Psoas muscle (tissue), 8 donors: ENCODE measurements around the gene ARHGEF7. TPM values are rescaled to one million over a fixed set of nuclear protein-coding genes. Genes with fewer than 3 reads are reported as not detected.

ENCODE experiments used
- ATAC-seq, 4 donors: fragments of 200-7000 bp; cut with Tn5 transposase; one replicate each; pipeline ENCODE4 v1.9.1; 2020; ENCODE audit warnings: moderate library complexity in 3 of 4, mild to moderate bottlenecking in 2 of 4
- DNase-seq, 2 donors: peaks; one replicate each; pipeline ENCODE4 v3.0.0-alpha.2; 2020
- H3K27ac ChIP-seq: fragments of 200-600 bp; one replicate; pipeline ENCODE4 v1.8.0; 2022
- H3K27me3 ChIP-seq, 3 donors: fragments of 200-600 bp in 1 of 3; one replicate each; pipeline versions ENCODE4 v1.6.1 to v1.8.0; 2013 to 2022; ENCODE audit warnings: low read length in 2 of 3, mild to moderate bottlenecking in 2 of 3, moderate library complexity in 1 of 3; ENCODE audit not compliant: insufficient read depth in 3 of 3
- H3K36me3 ChIP-seq, 2 donors: fragments of 200-600 bp in 1 of 2; one replicate each; pipeline versions ENCODE4 v1.6.1 to v1.8.0; 2013 to 2022; ENCODE audit warnings: low read depth in 1 of 2, mild to moderate bottlenecking in 1 of 2, moderate library complexity in 1 of 2; ENCODE audit not compliant: insufficient read depth in 1 of 2
- H3K4me1 ChIP-seq: fragments of 200-600 bp; one replicate; pipeline ENCODE4 v1.8.0; 2022
- H3K4me3 ChIP-seq: fragments of 200-600 bp; one replicate; pipeline ENCODE4 v1.8.0; 2022; ENCODE audit warnings: mild to moderate bottlenecking
- H3K9me3 ChIP-seq: fragments of 200-600 bp; one replicate; pipeline ENCODE4 v1.8.0; 2022
- WGBS, 3 donors: extraction: QIAGEN DNeasy Blood & Tissue Kit; methylation state at CpG; one replicate each; pipeline versions ENCODE4 v1.1.6 to v1.1.7; 2013; 5-methylcytosine and 5-hydroxymethylcytosine counted together
- intact Hi-C, 2 donors: fragments of 100-400 bp; cut with DNase I; formaldehyde crosslinking; loops; one replicate each; pipeline versions ENCODE4 v1.11.0 to v1.14.2; 2022
- polyA plus RNA-seq, 3 donors: library from polyadenylated mRNA; stranded (reverse); fragments of 200-250 nt; gene quantifications; one replicate each; pipeline ENCODE4 v1.2.3, GENCODE V29; 2013
- total RNA-seq, 4 donors: library from RNA; stranded (reverse); fragmentation: NEBNext Ultra II Directional in 2 of 4; extraction: Animal tissue kit (Norgen Biotek cat#: 25700) in 2 of 4; gene quantifications; one replicate each; pipeline versions ENCODE4 v1.2.1 to v1.2.4, GENCODE V29; 2021 to 2023
- TF ChIP-seq, protein P1 (sequence below): fragments of 200-600 bp; IDR thresholded peaks from one replicate; pipeline ENCODE4 v1.8.0; 2022; ENCODE audit warnings: antibody characterized with exemption
- donor health status: healthy with polysubstance abuse.
- donor health status: DM: no; HTN: no; CAD: no; lungs with moderate emphysema.
- donor health status: Bipolar disorder and iron deficiency.
- donor health status: healthy.
- donor health status: DM: yes; HTN: yes; CAD: no.
- donor health status: DM: no; HTN: no; CAD: no.
- donor health status: DM: no; HTN: no; CAD: no.
- donor health status: DM: yes; HTN: yes; CAD: no.

ARHGEF7 gene
- total and polyA plus RNA-seq, 7 donors, result 21.6 to 53.6 (median 46.8) TPM

DNA sequence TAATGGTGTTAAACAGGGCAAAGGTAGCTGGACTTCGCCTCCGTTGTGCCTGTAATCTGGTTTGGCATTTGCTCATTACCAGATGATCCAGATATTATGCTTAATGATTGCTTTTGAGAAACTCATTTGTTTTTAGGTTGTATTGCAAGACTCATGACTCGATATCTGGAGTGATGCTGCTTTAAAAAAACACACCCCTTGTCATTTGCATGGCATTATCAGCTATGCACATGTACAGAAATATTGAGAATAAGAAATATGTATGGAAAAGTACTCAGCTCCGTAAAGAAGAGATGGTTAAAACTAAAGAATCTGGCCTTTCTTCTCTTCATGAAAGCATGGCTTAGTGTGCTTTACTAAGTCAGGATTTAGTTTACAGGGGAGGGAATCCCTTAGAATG lies 95.0 kb downstream of the ARHGEF7 start:
- ATAC-seq, result no peak

DNA sequence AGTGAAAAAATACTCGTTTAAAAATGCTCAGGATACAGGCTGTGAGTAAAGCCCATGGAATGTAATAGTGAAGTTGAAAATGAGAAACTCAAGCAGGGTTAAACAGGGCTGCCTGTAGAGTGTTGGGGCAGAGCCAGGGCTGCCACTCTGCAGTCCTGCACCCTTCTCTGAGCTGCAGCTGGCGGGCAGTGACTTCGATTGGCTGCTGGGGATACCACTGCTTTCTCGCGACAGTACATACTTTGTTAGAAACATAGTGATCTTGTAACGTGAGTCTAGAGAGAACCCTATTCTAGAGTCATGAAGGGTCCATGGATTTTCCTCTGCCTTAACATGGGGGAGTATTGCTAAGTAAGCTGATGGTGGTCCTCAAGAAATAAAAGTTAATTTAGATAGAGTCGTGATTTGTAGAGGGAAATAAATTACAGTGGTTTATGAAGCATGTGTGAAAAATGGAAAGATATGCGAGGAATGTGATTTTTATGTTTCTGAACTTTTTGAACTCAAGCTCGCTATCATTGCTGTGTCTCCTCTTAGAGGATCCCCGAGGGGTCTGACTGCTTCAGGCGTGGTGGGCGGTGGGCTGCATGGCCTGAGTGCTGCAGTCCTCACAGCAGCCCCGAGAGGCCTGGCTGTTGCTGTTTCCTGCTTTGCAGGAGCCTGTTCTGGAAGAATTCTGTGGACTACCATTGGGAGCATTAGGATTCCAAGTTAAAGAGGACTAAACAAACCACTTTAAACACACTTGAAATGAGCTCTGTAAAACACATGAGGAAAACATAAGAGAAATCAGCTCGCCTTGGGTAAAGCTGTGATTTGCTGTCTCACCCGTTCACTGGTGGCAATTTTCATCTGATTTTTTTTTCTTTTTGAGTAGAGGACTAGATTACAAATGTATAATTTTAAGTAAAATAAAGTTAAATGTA lies 95.7 kb downstream of the ARHGEF7 start:
- Histone ChIP-seq H3K36me3 (no peaks in the 10 kb centered on the region), H3K9me3 (no peaks in the 10 kb centered on the region), H3K27ac (peak overlapping the region; percentile 36), H3K4me1 (peaks cover 80% of the 10 kb centered on the region), H3K4me3 (peak overlapping the region; percentile 17), H3K27me3 (no peaks in the 10 kb centered on the region)
- 21 to 39% (median 28%) methylated on average over 15 of the region's 15 CpGs for WGBS, 3 donors
- TF ChIP-seq, protein P1, sequence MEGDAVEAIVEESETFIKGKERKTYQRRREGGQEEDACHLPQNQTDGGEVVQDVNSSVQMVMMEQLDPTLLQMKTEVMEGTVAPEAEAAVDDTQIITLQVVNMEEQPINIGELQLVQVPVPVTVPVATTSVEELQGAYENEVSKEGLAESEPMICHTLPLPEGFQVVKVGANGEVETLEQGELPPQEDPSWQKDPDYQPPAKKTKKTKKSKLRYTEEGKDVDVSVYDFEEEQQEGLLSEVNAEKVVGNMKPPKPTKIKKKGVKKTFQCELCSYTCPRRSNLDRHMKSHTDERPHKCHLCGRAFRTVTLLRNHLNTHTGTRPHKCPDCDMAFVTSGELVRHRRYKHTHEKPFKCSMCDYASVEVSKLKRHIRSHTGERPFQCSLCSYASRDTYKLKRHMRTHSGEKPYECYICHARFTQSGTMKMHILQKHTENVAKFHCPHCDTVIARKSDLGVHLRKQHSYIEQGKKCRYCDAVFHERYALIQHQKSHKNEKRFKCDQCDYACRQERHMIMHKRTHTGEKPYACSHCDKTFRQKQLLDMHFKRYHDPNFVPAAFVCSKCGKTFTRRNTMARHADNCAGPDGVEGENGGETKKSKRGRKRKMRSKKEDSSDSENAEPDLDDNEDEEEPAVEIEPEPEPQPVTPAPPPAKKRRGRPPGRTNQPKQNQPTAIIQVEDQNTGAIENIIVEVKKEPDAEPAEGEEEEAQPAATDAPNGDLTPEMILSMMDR, result no peak
- intact Hi-C loops, result loop anchor here (5.0 to 10.0 kb wide), 2 partner anchors 44 to 296 kb away; partner anchors contain the start of gene ANKRD10 (in 1 of the 2)
- ATAC-seq (peak; percentile 60 to 71 (median 64)), DNase-seq (peak in 1 of 2 donors; percentile 70)

More for the DNA sequence above, 95.0 kb downstream of the ARHGEF7 start:
- WGBS, 3 donors, result 34 to 44% (median 38%) methylated on average over 4 of the region's 4 CpGs
- Histone ChIP-seq H3K27ac (peak overlapping the region; percentile 19), H3K4me1 (peaks cover 75% of the 10 kb centered on the region), H3K27me3 (no peaks in the 10 kb centered on the region), H3K36me3 (peaks cover 0 to 6% of the 10 kb centered on the region in 2 donors), H3K4me3 (peak overlapping the region; percentile 17), H3K9me3 (no peaks in the 10 kb centered on the region)
- intact Hi-C loops, result loop anchor here (5.0 to 10.0 kb wide), 2 partner anchors 43 to 295 kb away; partner anchors contain the start of gene ANKRD10 (in 1 of the 2)
- DNase-seq, result no peak
- TF ChIP-seq, protein P1, result no peak

DNA sequence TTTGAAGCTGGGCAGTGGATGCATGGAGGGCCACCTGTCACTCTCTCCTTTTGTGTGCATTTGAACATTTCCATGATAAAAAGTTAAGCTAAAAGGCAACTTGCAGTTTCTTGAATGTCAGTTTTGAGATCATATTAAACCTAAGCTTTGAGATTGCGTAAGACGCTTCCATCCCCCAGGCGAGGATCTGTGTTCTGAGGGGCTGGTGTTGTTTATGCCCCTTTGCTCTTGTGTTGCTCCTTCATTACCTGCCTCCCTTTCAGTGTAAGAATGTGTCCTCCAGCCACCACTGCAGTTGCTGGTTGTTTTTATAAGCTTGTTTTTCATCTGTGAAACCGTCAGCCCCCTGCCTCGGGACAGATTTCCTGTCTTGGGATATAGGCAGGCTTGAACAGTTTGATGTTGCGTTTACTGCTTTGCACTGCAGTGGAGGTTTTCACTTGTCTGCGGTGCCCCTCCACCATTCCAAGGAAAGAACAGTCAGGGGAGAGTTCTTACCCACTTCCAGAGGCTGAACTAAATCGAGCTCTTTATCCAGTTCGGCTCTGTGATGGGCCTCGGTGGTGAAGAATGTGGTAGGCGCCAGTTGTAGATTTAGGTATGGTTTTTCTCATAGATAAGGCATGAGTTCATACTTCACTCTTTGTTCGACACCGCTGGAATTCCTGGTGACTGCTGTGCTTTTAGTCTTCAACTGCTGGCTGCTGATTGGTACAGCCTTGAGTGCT lies 96.8 kb downstream of the ARHGEF7 start:
- ATAC-seq (no peak), DNase-seq (no peak)
- TF ChIP-seq, protein P1, result no peak
- Histone ChIP-seq H3K27ac (peak overlapping the region; percentile 88), H3K36me3 (no peaks in the 10 kb centered on the region), H3K27me3 (no peaks in the 10 kb centered on the region), H3K9me3 (no peaks in the 10 kb centered on the region), H3K4me1 (peaks cover 90% of the 10 kb centered on the region), H3K4me3 (no peak overlapping the region)
- intact Hi-C loops, result loop anchor here (5.0 to 10.0 kb wide), 2 partner anchors 45 to 297 kb away; partner anchors contain the start of gene ANKRD10 (in 1 of the 2)
- 58 to 68% (median 60%) methylated on average over 13 of the region's 13 CpGs for WGBS, 3 donors

DNA sequence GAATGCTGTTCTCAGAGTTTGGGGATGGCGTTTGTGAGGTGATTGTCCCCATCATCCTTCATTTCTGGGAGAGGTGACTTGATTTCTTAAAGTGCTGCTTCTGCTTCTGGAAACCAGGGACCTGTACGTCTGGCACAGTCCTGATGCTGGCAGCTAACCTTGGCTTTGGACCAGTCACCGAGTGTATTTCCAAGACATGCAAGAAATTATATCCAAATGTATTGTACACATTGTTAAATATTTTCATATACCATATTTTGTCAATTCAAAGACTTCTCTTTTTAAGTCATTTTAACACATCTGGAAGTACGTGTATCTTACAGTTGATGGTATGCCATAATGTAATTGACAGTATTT lies 97.4 kb downstream of the ARHGEF7 start:
- no peak for DNase-seq
- intact Hi-C loops, result loop anchor here (5.0 to 10.0 kb wide), 2 partner anchors 45 to 298 kb away; partner anchors contain the start of gene ANKRD10 (in 1 of the 2)

More for the DNA sequence above, 97.4 kb downstream of the ARHGEF7 start:
- Histone ChIP-seq H3K4me1 (peaks cover 94% of the 10 kb centered on the region), H3K27ac (peak overlapping the region; percentile 88), H3K4me3 (no peak overlapping the region), H3K9me3 (no peaks in the 10 kb centered on the region), H3K36me3 (no peaks in the 10 kb centered on the region), H3K27me3 (no peaks in the 10 kb centered on the region)
- TF ChIP-seq, protein P1, result no peak
- WGBS, 3 donors, result 25 to 37% (median 28%) methylated on average over 4 of the region's 4 CpGs
- no peak for ATAC-seq
